IMR-90 (cell line): ENCODE results near the gene AZI2. TPM values are rescaled to one million over a fixed set of nuclear protein-coding genes. Genes with fewer than 3 reads are reported as not detected.

Experiments used
- ATAC-seq: fragments of 200-7000 bp; cut with Tn5 transposase; 2 replicates; pipeline ENCODE4 v1.9.1; 2020; ENCODE audit warnings: low read depth, mild to moderate bottlenecking, moderate library complexity
- BruUV-seq: library from RNA; stranded (reverse); fragments of 400-500 nt; replicated peaks from 2 replicates; lab custom pipeline; 2021; lab: Mats Ljungman, UMichigan
- CTCF ChIA-PET: fragments of 300-600 bp; formaldehyde crosslinking; extraction: SDS; loops from one replicate; lab custom pipeline; 2021; ENCODE audit warnings: antibody characterized with exemption; lab: Yijun Ruan, JAX
- POLR2A ChIA-PET: fragments of 300-600 bp; sonication (Branson Sonifier 250); formaldehyde crosslinking; loops from one replicate; lab custom pipeline; 2022; ENCODE audit warnings: antibody characterized with exemption; ENCODE audit not compliant: unreplicated experiment; lab: Charles Lee
- DNase-seq: peaks from one replicate; pipeline ENCODE4 v3.0.0; 2013
- H2AFZ ChIP-seq: replicated peaks from 2 replicates; pipeline ENCODE3; 2013; ENCODE audit warnings: low read length, mild to moderate bottlenecking; ENCODE audit not compliant: poor library complexity
- H2AK5ac ChIP-seq: 2 replicates; pipeline ENCODE4 v1.6.1; 2013; ENCODE audit warnings: low read depth, low read length, inconsistent platforms
- H2AK9ac ChIP-seq: replicated peaks from 2 replicates; pipeline ENCODE3; 2013; ENCODE audit warnings: mild to moderate bottlenecking, low read depth, low read length, moderate library complexity; ENCODE audit not compliant: poor library complexity
- H2BK120ac ChIP-seq: 2 replicates; pipeline ENCODE4 v1.6.1; 2013; ENCODE audit warnings: low read depth, low read length, inconsistent platforms
- H2BK15ac ChIP-seq: 3 replicates; pipeline ENCODE4 v1.6.1; 2013; ENCODE audit warnings: low read depth, low read length, inconsistent platforms
- H2BK20ac ChIP-seq: 2 replicates; pipeline ENCODE4 v1.6.1; 2013; ENCODE audit warnings: low read depth, mild to moderate bottlenecking, inconsistent platforms, low read length, moderate library complexity
- H2BK5ac ChIP-seq: 2 replicates; pipeline ENCODE4 v1.6.1; 2013; ENCODE audit warnings: mild to moderate bottlenecking, low read depth, low read length, inconsistent platforms; ENCODE audit not compliant: poor library complexity, severe bottlenecking
- H3K14ac ChIP-seq: replicated peaks from 2 replicates; pipeline ENCODE4 v1.6.1; 2013; ENCODE audit warnings: low read depth, low read length, inconsistent platforms
- H3K18ac ChIP-seq: 2 replicates; pipeline ENCODE4 v1.6.1; 2013; ENCODE audit warnings: low read depth, low read length, control low read depth
- H3K23ac ChIP-seq: 2 replicates; pipeline ENCODE4 v1.6.1; 2013; ENCODE audit warnings: low read depth, low read length, inconsistent platforms
- H3K27ac ChIP-seq: 2 replicates; pipeline ENCODE4 v1.5.1; 2013; ENCODE audit warnings: mild to moderate bottlenecking, control low read depth, low read length; ENCODE audit not compliant: insufficient read depth
- H3K27me3 ChIP-seq: 2 replicates; pipeline ENCODE4 v1.6.1; 2013; ENCODE audit warnings: low read length; ENCODE audit not compliant: control insufficient read depth, insufficient read depth
- H3K36me3 ChIP-seq: 2 replicates; pipeline ENCODE4 v1.6.1; 2013; ENCODE audit warnings: low read length, mixed read lengths; ENCODE audit not compliant: control insufficient read depth, insufficient read depth
- H3K4ac ChIP-seq: 2 replicates; pipeline ENCODE4 v1.6.1; 2013; ENCODE audit warnings: low read depth, low read length, inconsistent platforms
- H3K4me1 ChIP-seq: 2 replicates; pipeline ENCODE4 v1.6.1; 2013; ENCODE audit warnings: low read length, mixed read lengths; ENCODE audit not compliant: control insufficient read depth, insufficient read depth
- H3K4me2 ChIP-seq: 2 replicates; pipeline ENCODE4 v1.6.1; 2013; ENCODE audit warnings: low read depth, mild to moderate bottlenecking, control low read depth, low read length, moderate library complexity
- H3K4me3 ChIP-seq: 2 replicates; pipeline ENCODE4 v1.5.1; 2013; ENCODE audit warnings: low read depth, mild to moderate bottlenecking, control low read depth, low read length, moderate library complexity; ENCODE audit not compliant: insufficient read depth
- H3K56ac ChIP-seq: 2 replicates; pipeline ENCODE4 v1.6.1; 2013; ENCODE audit warnings: low read length, inconsistent platforms; ENCODE audit not compliant: insufficient read depth; ENCODE audit errors: extremely low read depth
- H3K79me1 ChIP-seq, 2 experiments: 2 replicates each; pipeline ENCODE4 v1.6.1; 2013; ENCODE audit warnings: low read length in 2 of 2, inconsistent platforms in 1 of 2, low read depth in 1 of 2
- H3K9ac ChIP-seq: 2 replicates; pipeline ENCODE4 v1.6.1; 2013; ENCODE audit warnings: low read depth, low read length, control low read depth
- H3K9me1 ChIP-seq: 2 replicates; pipeline ENCODE4 v1.6.1; 2013; ENCODE audit warnings: low read length, inconsistent platforms; ENCODE audit not compliant: insufficient read depth
- H3K9me3 ChIP-seq: 2 replicates; pipeline ENCODE4 v1.6.1; 2013; ENCODE audit warnings: low read length; ENCODE audit not compliant: control insufficient read depth, insufficient read depth
- H4K20me1 ChIP-seq: 2 replicates; pipeline ENCODE4 v1.6.1; 2013; ENCODE audit warnings: low read length, inconsistent platforms; ENCODE audit not compliant: insufficient read depth
- H4K5ac ChIP-seq: 2 replicates; pipeline ENCODE4 v1.6.1; 2013; ENCODE audit warnings: mild to moderate bottlenecking, low read depth, low read length, control low read depth
- H4K8ac ChIP-seq, 2 experiments: 2 replicates each; pipeline ENCODE4 v1.6.1; 2013; ENCODE audit warnings: low read depth in 2 of 2, low read length in 2 of 2, control low read depth in 1 of 2, inconsistent platforms in 1 of 2
- H4K91ac ChIP-seq: 2 replicates; pipeline ENCODE4 v1.6.1; 2013; ENCODE audit warnings: low read depth, low read length, inconsistent platforms; ENCODE audit not compliant: insufficient read depth
- BHLHE40 ChIP-seq: fragments of 150-350 bp; IDR thresholded peaks from 2 replicates; pipeline ENCODE4 v1.6.1; 2016; ENCODE audit warnings: mild to moderate bottlenecking, low read depth, low read length
- CEBPB ChIP-seq: IDR thresholded peaks from 2 replicates; pipeline ENCODE4 v1.6.1; 2012; ENCODE audit warnings: low read depth, low read length, improper control_type of control experiment
- CHD1 ChIP-seq: IDR thresholded peaks from 2 replicates; pipeline ENCODE4 v1.6.1; 2012; ENCODE audit warnings: low read depth, low read length, improper control_type of control experiment
- CTCF ChIP-seq: conservative IDR thresholded peaks from 2 replicates; pipeline ENCODE4 v1.5.1; 2012; ENCODE audit warnings: mild to moderate bottlenecking, low read depth, low read length, improper control_type of control experiment
- FOS ChIP-seq: fragments of 150-350 bp; IDR thresholded peaks from 2 replicates; pipeline ENCODE4 v1.6.1; 2016; ENCODE audit warnings: low read depth, low read length
- MAFK ChIP-seq: IDR thresholded peaks from 2 replicates; pipeline ENCODE4 v1.6.1; 2012; ENCODE audit warnings: low read depth, low read length, improper control_type of control experiment
- MAZ ChIP-seq: IDR thresholded peaks from 2 replicates; pipeline ENCODE4 v1.6.1; 2012; ENCODE audit warnings: low read depth, mild to moderate bottlenecking, low read length, improper control_type of control experiment, moderate library complexity, borderline replicate concordance
- MXI1 ChIP-seq: IDR thresholded peaks from 2 replicates; pipeline ENCODE4 v1.6.1; 2012; ENCODE audit warnings: low read depth, mild to moderate bottlenecking, low read length, moderate library complexity, borderline replicate concordance
- NFE2L2 ChIP-seq: fragments of 150-350 bp; IDR thresholded peaks from 2 replicates; pipeline ENCODE4 v1.6.1; 2016; ENCODE audit warnings: low read depth, mild to moderate bottlenecking, low read length
- POLR2A ChIP-seq: IDR thresholded peaks from 2 replicates; pipeline ENCODE4 v1.6.1; 2012; ENCODE audit warnings: mild to moderate bottlenecking, low read depth, low read length
- RAD21 ChIP-seq: IDR thresholded peaks from 2 replicates; pipeline ENCODE4 v1.6.1; 2012; ENCODE audit warnings: low read length, improper control_type of control experiment
- RCOR1 ChIP-seq: IDR thresholded peaks from 2 replicates; pipeline ENCODE4 v1.6.1; 2012; ENCODE audit warnings: mild to moderate bottlenecking, low read length, improper control_type of control experiment; ENCODE audit not compliant: insufficient replicate concordance
- RFX5 ChIP-seq: IDR thresholded peaks from 2 replicates; pipeline ENCODE4 v1.8.0; 2012; ENCODE audit warnings: low read depth, mild to moderate bottlenecking, low read length, moderate library complexity
- SMC3 ChIP-seq: fragments of 150-350 bp; IDR thresholded peaks from 2 replicates; pipeline ENCODE4 v1.6.1; 2016; ENCODE audit warnings: low read depth, mild to moderate bottlenecking, antibody characterized with exemption, low read length, moderate library complexity
- USF2 ChIP-seq: fragments of 150-350 bp; IDR thresholded peaks from 2 replicates; pipeline ENCODE4 v1.6.1; 2017; ENCODE audit warnings: mild to moderate bottlenecking, antibody characterized with exemption, low read length, low read depth
- WGBS, 2 experiments: methylation state at CpG; one replicate each; pipeline versions ENCODE4 v1.1.5 to v1.1.7; 2013; ENCODE audit warnings: missing lambda C conversion rate in 2 of 2; ENCODE audit not compliant: insufficient read length in 1 of 2; ENCODE audit errors: extremely low coverage in 2 of 2; 5-methylcytosine and 5-hydroxymethylcytosine counted together
- dilution Hi-C: fragments of 300-500 bp; cut with HindIII; formaldehyde crosslinking; loops from one replicate; pipeline ENCODE4 v1.14.3; 2018; ENCODE audit warnings: low sequenced_read_pairs; ENCODE audit not compliant: unreplicated experiment
- in situ Hi-C: fragments of 300-500 bp; cut with MboI; formaldehyde crosslinking; loops from 3 replicates; pipeline ENCODE4 v1.14.3; 2019; ENCODE audit warnings: low sequenced_read_pairs, inconsistent platforms, mixed read lengths
- intact Hi-C: fragments of 100-400 bp; cut with micrococcal nuclease; formaldehyde crosslinking; loops from 2 replicates; pipeline ENCODE4 v1.10.0; 2022
- polyA plus RNA-seq, 3 experiments: library from polyadenylated mRNA; depleted of rRNA; stranded (reverse); fragments of >200 nt; gene quantifications; 2 replicates each; pipeline ENCODE4 v1.2.3, GENCODE V29; 2012; ENCODE audit warnings: low replicate concordance in 1 of 3
- total RNA-seq: library from RNA; depleted of rRNA; stranded (reverse); fragments of >200 nt; gene quantifications from 2 replicates; pipeline ENCODE4 v1.2.3, GENCODE V29; 2012
- TF ChIP-seq, protein P1 (sequence below): fragments of 150-350 bp; IDR thresholded peaks from 2 replicates; pipeline ENCODE4 v1.6.1; 2016; ENCODE audit warnings: low read depth, mild to moderate bottlenecking, low read length, moderate library complexity, borderline replicate concordance

The AZI2 gene
- total and polyA plus RNA-seq, 2 of the 4 experiments (the other 2 are of a cell fraction): 30.1 to 52.5 TPM

DNA sequence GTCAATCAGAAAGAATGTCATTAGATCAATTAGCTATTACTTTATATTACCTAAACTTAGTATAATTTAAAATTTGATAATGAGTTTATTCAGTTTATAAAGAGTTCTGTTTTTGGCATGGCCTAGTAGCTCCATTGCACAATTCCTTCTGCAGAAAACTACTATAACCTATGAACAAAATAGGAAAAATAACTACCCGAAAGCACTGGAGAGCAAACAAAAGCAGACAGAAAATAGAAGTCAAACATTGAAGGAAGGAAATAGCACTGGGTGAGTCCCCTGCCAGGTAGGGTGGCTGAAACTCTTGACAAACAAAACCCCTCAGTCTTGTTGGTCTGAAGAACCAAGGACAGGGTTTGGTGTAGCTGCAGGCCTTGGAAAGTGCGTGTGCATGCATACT, 69.7 kb downstream of the AZI2 start:
- DNase-seq (no peak), ATAC-seq (no peak)
- peak overlapping the region; percentile 59; the same call in 1 of the 2 replicates for H3K27ac ChIP-seq
- TF ChIP-seq SMC3: no peak
- TF ChIP-seq NFE2L2: no peak
- no peak for TF ChIP-seq CHD1
- TF ChIP-seq POLR2A: no peak
- no peak for TF ChIP-seq CTCF
- no peak for TF ChIP-seq RAD21
- TF ChIP-seq BHLHE40: no peak
- no peak for TF ChIP-seq RCOR1
- no peak for TF ChIP-seq MAZ
- no peak for TF ChIP-seq FOS
- TF ChIP-seq MAFK: no peak
- TF ChIP-seq CEBPB: no peak
- TF ChIP-seq USF2: no peak
- TF ChIP-seq RFX5: no peak
- TF ChIP-seq, protein P1, sequence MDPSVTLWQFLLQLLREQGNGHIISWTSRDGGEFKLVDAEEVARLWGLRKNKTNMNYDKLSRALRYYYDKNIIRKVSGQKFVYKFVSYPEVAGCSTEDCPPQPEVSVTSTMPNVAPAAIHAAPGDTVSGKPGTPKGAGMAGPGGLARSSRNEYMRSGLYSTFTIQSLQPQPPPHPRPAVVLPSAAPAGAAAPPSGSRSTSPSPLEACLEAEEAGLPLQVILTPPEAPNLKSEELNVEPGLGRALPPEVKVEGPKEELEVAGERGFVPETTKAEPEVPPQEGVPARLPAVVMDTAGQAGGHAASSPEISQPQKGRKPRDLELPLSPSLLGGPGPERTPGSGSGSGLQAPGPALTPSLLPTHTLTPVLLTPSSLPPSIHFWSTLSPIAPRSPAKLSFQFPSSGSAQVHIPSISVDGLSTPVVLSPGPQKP: no peak
- no peak for TF ChIP-seq MXI1
- no peak overlapping the region; the same call in 1 of the 2 replicates for H3K4me2 ChIP-seq
- H3K18ac ChIP-seq: no peak overlapping the region
- H3K9me1 ChIP-seq: peaks cover 2% of the 10 kb centered on the region; the same call in 1 of the 2 replicates
- peaks cover 4% of the 10 kb centered on the region; the same call in 1 of the 2 replicates for H3K36me3 ChIP-seq
- H4K5ac ChIP-seq: no peak overlapping the region
- H3K9ac ChIP-seq: no peak overlapping the region
- no peaks in the 10 kb centered on the region for H3K9me3 ChIP-seq
- dilution Hi-C loops: no loop called here
- H3K23ac ChIP-seq: no peak overlapping the region
- H3K4me3 ChIP-seq: no peak overlapping the region
- H4K8ac ChIP-seq: no peak overlapping the region
- no peak overlapping the region for H2BK15ac ChIP-seq
- in situ Hi-C loops: no loop called here
- H3K79me1 ChIP-seq: peaks cover 0 to 4% of the 10 kb centered on the region in 2 experiments; a peak in 1 of 4 replicates
- no peak overlapping the region for H2AK9ac ChIP-seq
- H3K4me1 ChIP-seq: peaks cover 2% of the 10 kb centered on the region
- no peak overlapping the region for H3K56ac ChIP-seq
- no peak overlapping the region for H2BK120ac ChIP-seq
- no peak overlapping the region for H2BK5ac ChIP-seq
- H4K20me1 ChIP-seq: no peaks in the 10 kb centered on the region
- no peak overlapping the region for H2AFZ ChIP-seq
- no TSS peak for BruUV-seq
- no peak overlapping the region for H3K4ac ChIP-seq
- CTCF ChIA-PET: no interaction called here
- intact Hi-C loops: no loop called here
- no peak overlapping the region for H4K91ac ChIP-seq
- no peak overlapping the region for H2BK20ac ChIP-seq
- POLR2A ChIA-PET: no interaction called here
- H3K27me3 ChIP-seq: no peaks in the 10 kb centered on the region
- whole genome bisulfite sequencing, 2 experiments: 83% methylated on average over 1 of the region's 2 CpGs; no CpG with 5 or more reads in 1 of the 2 experiments
- no peak overlapping the region for H2AK5ac ChIP-seq
- H3K14ac ChIP-seq: no peak overlapping the region
